ENCODE results near the gene P2RX6. TPM values are rescaled to one million over a fixed set of nuclear protein-coding genes. Genes with fewer than 3 reads are reported as not detected.

P2RX6 gene
- polyA plus RNA-seq, 1 of the 3 experiments (the other 2 are of a cell fraction): 7.1 TPM

DNA sequence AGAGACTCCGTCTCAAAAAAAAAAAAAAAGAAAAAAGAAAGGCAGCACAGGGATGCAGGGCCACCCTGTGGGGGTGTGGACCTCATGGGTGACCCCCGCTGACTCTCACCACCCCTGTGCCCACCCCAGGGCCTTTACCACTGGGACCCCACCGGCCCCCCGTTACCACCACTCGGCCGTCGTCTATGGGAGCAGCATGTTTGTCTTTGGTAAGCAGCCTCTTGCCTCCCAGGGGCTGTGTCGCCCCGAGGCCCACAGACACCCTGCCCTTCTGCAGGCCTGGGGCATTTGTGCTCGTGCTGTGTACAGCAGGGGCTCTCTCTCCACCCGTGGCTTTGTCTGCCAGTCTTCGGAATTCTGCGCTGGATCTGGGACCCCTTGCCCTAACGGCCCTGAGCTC is 27.6 kb upstream of the P2RX6 start (continued):
- TF ChIP-seq, protein P1, sequence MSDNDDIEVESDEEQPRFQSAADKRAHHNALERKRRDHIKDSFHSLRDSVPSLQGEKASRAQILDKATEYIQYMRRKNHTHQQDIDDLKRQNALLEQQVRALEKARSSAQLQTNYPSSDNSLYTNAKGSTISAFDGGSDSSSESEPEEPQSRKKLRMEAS (IDR thresholded peaks at IDR 0.05; ENCODE audit: low read depth): no peak
- TF ChIP-seq, protein P2, sequence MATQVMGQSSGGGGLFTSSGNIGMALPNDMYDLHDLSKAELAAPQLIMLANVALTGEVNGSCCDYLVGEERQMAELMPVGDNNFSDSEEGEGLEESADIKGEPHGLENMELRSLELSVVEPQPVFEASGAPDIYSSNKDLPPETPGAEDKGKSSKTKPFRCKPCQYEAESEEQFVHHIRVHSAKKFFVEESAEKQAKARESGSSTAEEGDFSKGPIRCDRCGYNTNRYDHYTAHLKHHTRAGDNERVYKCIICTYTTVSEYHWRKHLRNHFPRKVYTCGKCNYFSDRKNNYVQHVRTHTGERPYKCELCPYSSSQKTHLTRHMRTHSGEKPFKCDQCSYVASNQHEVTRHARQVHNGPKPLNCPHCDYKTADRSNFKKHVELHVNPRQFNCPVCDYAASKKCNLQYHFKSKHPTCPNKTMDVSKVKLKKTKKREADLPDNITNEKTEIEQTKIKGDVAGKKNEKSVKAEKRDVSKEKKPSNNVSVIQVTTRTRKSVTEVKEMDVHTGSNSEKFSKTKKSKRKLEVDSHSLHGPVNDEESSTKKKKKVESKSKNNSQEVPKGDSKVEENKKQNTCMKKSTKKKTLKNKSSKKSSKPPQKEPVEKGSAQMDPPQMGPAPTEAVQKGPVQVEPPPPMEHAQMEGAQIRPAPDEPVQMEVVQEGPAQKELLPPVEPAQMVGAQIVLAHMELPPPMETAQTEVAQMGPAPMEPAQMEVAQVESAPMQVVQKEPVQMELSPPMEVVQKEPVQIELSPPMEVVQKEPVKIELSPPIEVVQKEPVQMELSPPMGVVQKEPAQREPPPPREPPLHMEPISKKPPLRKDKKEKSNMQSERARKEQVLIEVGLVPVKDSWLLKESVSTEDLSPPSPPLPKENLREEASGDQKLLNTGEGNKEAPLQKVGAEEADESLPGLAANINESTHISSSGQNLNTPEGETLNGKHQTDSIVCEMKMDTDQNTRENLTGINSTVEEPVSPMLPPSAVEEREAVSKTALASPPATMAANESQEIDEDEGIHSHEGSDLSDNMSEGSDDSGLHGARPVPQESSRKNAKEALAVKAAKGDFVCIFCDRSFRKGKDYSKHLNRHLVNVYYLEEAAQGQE (IDR thresholded peaks at IDR 0.05; ENCODE audit: low read depth, low read length): no peak
- TF ChIP-seq, protein P3, sequence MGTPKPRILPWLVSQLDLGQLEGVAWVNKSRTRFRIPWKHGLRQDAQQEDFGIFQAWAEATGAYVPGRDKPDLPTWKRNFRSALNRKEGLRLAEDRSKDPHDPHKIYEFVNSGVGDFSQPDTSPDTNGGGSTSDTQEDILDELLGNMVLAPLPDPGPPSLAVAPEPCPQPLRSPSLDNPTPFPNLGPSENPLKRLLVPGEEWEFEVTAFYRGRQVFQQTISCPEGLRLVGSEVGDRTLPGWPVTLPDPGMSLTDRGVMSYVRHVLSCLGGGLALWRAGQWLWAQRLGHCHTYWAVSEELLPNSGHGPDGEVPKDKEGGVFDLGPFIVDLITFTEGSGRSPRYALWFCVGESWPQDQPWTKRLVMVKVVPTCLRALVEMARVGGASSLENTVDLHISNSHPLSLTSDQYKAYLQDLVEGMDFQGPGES (IDR thresholded peaks at IDR 0.05; ENCODE audit: low read depth, low read length): no peak

DNA sequence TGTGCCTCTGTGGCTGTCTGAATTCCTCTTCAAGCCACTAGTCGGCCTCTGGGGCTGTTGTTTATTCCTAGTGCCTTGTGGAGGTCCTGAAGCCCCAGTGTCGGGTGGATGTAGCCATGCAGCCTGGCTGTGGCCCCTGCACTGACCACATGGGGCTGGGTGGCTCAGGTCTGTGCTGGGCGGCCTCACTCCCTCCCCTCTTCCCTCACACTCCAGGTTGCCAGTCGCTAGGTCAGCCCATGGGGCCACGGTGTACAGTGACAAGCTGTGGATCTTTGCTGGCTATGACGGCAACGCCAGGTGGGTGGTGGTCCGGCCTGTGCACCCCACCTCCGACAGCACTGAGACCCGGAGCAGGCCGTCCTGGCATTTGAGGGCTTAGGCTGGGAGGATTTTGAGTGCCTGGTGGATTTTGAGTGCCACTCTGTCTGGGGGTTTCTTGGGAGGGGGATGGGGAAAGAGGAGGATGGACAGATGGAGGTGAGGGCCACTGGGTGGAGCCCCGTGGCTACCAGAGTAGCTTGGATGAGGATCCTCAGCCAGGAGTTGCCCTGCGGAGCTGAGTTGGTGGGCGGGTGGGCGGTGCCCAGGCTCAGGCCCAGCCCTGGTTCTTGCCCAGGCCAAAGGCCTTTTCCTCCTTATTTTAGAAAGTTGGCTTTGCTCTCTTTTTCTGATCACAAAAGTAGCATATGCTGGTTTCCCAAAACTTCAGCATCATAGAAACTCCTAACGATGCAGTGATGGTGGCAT is 26.2 kb upstream of the P2RX6 start:
- no peak for DNase-seq
- WGBS (ENCODE audit: low lambda C conversion rate): 85% methylated on average over 5 of the region's 16 CpGs
- Histone ChIP-seq H3K9me3 (no peaks in the 10 kb centered on the region), H3K4me1 (ENCODE audit: control insufficient read depth in 1 of 2, insufficient read depth in 2 of 2, low read depth in 1 of 2, low read length in 1 of 2) (peaks cover under 1 to 1% of the 10 kb centered on the region in 2 experiments; a peak in 1 of 4 replicates), H3K36me3 (replicated peaks in 1 of 2; ENCODE audit: control insufficient read depth in 1 of 2, insufficient read depth in 2 of 2, low read length in 1 of 2) (peaks cover 16 to 65% of the 10 kb centered on the region in 2 experiments), H3K27ac (ENCODE audit: low read depth in 2 of 2, low read length in 1 of 2) (no peak overlapping the region), H4K20me1 (ENCODE audit: insufficient read depth) (no peaks in the 10 kb centered on the region), H3K79me2 (ENCODE audit: insufficient read depth) (peaks cover 9% of the 10 kb centered on the region; the same call in 1 of the 2 replicates), H3K4me3 (ENCODE audit: low read depth in 2 of 2, low read length in 1 of 2) (no peak overlapping the region), H3K27me3 (ENCODE audit: insufficient read depth) (no peaks in the 10 kb centered on the region), H3F3A (replicated peaks; ENCODE audit: insufficient read depth) (no peaks in the 10 kb centered on the region), H3K4me2 (no peak overlapping the region), H3K9ac (no peak overlapping the region), H3K9me2 (no peaks in the 10 kb centered on the region), H2AFZ (ENCODE audit: low read depth) (no peak overlapping the region)
- POLR2A ChIA-PET: interaction anchor here (2.6 kb wide), 1 partner anchor 11 kb away, joined by 18 read pairs; no protein-coding TSS in a partner anchor
- CTCF ChIA-PET: interaction anchor here (1.0 to 2.2 kb wide), 2 partner anchors 12 to 103 kb away, joined by 5 to 6 read pairs; no protein-coding TSS in a partner anchor
- TF ChIP-seq NRF1 (IDR thresholded peaks at IDR 0.05; ENCODE audit: low read depth, low read length): no peak
- no peak for TF ChIP-seq RFX5 (IDR thresholded peaks at IDR 0.05; ENCODE audit: low read length)
- TF ChIP-seq MXI1 (IDR thresholded peaks at IDR 0.05; ENCODE audit: low read depth, low read length): no peak
- TF ChIP-seq GABPA (IDR thresholded peaks at IDR 0.05; ENCODE audit: low read depth): no peak
- TF ChIP-seq, protein P4, sequence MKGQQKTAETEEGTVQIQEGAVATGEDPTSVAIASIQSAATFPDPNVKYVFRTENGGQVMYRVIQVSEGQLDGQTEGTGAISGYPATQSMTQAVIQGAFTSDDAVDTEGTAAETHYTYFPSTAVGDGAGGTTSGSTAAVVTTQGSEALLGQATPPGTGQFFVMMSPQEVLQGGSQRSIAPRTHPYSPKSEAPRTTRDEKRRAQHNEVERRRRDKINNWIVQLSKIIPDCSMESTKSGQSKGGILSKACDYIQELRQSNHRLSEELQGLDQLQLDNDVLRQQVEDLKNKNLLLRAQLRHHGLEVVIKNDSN (IDR thresholded peaks at IDR 0.05; ENCODE audit: borderline replicate concordance, low read depth): no peak
- TF ChIP-seq CHD2 (IDR thresholded peaks at IDR 0.05; ENCODE audit: low read length, partially characterized antibody): no peak
- no peak for TF ChIP-seq FOSL2 (IDR thresholded peaks at IDR 0.05; ENCODE audit: borderline replicate concordance, low read depth)
- no peak for TF ChIP-seq POLR2AphosphoS5 (IDR thresholded peaks at IDR 0.05; ENCODE audit: low read depth, low read length)
- TF ChIP-seq EP300 (IDR thresholded peaks at IDR 0.05; ENCODE audit: borderline replicate concordance in 1 of 2, low read depth in 1 of 2, low read length in 1 of 2): no peak
- TF ChIP-seq TAF1 (IDR thresholded peaks at IDR 0.05; ENCODE audit: borderline replicate concordance, low read depth, low read length): no peak
- no peak for TF ChIP-seq SIN3A (IDR thresholded peaks at IDR 0.05; ENCODE audit: borderline replicate concordance, low read depth, low read length)
- TF ChIP-seq FOXJ3 (CRISPR knock-in tag; IDR thresholded peaks at IDR 0.05): no peak

All from SK-N-SH (cell line).